GM13977 (cell line): Measurements from ENCODE around the gene LIMS2.

Experiments
- DNase-seq: peaks from one replicate; pipeline ENCODE4 v3.0.0; 2012; ENCODE audit warnings: low spot score
- in situ Hi-C: fragments of 300-500 bp; cut with MboI; formaldehyde crosslinking; loops from one replicate; pipeline ENCODE4 v1.12.0; 2022; ENCODE audit warnings: low sequenced_read_pairs, low pct_unique_long_range_greater_than_20kb, mixed read lengths, inconsistent platforms; ENCODE audit not compliant: unreplicated experiment
- TF ChIP-seq, protein P1 (sequence below): IDR thresholded peaks from 2 replicates; pipeline ENCODE4 v1.5.1; 2012; ENCODE audit warnings: mild to moderate bottlenecking, control low read depth; ENCODE audit not compliant: insufficient read depth; ENCODE audit errors: extremely low read depth, missing control alignments

The LIMS2 gene

DNA sequence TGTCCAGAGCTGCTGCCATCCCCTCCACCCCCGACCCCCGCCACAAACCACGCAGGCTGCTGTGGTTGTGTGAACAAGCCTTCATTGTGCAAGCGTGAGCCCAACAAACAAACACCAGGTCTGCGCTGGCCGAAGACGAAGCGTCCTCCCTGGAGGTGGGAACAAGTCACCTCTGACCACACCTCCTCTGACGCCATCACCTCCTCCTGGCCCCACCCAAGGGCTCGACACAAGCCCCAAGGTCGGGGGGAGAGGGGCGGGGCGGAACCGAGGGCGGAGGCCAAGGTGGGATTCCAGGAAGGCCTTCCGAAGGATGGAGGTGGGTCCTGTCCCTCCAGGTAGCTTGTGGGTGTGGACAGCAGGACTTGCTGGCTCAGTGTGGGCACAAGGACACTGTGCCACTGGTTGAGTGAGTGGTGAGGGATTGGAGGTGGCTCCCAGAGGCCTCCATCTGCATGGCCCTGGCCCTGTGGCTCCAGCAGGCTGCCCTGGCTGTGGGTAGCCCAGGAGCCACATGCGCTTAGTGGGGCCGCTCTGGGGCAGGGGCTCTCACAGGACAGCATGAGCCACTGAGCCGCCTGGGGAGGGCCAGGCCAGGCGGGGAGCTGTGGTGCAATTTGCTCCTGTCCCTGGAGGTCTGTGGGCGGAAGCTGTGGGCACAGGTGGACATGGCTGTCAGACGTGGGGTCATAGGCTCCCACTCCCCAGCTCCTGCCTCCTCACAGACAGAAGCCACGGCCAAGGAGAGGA, 36.8 kb downstream of the LIMS2 start:
- in situ Hi-C loops, result no loop called here
- no peak for DNase-seq

DNA sequence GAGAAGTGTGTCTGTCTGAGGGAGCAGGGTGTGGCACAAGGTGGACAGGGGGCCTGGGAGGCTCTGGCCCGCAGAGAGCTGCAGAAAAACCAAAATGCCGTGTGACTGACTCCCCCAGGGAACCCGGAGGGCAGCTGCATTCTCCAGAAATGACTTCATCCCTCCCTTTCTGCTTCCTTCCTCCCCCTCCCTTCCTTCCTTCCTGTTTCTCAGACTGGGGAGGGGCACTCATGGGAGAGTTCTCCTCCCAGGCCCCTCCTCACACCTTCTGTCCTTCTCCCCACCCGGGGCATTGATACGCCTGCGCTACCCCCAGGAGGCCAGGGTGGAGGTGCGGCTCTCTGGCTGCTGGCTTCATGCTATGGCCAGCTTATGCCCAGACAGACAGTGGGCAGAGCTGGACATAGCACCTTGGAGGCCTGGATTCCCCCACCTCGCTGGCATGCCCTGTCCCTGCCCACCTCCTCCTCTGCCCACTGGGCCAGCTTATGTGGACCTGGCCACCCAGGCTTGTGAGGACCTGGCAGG, 37.5 kb downstream of the LIMS2 start:
- in situ Hi-C loops, result no loop called here
- TF ChIP-seq, protein P1, sequence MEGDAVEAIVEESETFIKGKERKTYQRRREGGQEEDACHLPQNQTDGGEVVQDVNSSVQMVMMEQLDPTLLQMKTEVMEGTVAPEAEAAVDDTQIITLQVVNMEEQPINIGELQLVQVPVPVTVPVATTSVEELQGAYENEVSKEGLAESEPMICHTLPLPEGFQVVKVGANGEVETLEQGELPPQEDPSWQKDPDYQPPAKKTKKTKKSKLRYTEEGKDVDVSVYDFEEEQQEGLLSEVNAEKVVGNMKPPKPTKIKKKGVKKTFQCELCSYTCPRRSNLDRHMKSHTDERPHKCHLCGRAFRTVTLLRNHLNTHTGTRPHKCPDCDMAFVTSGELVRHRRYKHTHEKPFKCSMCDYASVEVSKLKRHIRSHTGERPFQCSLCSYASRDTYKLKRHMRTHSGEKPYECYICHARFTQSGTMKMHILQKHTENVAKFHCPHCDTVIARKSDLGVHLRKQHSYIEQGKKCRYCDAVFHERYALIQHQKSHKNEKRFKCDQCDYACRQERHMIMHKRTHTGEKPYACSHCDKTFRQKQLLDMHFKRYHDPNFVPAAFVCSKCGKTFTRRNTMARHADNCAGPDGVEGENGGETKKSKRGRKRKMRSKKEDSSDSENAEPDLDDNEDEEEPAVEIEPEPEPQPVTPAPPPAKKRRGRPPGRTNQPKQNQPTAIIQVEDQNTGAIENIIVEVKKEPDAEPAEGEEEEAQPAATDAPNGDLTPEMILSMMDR, result peak; percentile 9
- no peak for DNase-seq

More for the DNA sequence above, 36.8 kb downstream of the LIMS2 start:
- TF ChIP-seq, protein P1, result no peak

DNA sequence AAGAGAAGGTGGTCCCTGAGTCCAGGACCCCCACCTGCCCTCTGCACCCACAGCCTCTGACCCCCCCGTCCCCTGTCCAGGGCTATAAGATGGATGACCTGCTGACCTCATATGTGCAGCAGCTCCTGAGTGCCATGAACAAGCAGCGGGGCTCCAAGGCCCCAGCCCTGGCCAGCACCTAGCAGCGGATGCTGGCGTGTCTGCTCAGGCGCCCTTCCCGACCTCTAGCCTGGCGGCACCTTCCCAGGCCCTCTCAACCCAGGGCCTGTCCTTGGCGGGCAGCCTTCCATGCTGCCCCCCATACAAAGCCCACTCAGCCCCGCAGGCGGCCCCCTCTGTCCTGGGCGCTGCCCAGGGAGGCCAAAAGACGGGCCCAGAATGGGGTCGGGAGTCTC, 38.1 kb downstream of the LIMS2 start:
- in situ Hi-C loops, result no loop called here
- TF ChIP-seq, protein P1, result no peak
- no peak for DNase-seq

DNA sequence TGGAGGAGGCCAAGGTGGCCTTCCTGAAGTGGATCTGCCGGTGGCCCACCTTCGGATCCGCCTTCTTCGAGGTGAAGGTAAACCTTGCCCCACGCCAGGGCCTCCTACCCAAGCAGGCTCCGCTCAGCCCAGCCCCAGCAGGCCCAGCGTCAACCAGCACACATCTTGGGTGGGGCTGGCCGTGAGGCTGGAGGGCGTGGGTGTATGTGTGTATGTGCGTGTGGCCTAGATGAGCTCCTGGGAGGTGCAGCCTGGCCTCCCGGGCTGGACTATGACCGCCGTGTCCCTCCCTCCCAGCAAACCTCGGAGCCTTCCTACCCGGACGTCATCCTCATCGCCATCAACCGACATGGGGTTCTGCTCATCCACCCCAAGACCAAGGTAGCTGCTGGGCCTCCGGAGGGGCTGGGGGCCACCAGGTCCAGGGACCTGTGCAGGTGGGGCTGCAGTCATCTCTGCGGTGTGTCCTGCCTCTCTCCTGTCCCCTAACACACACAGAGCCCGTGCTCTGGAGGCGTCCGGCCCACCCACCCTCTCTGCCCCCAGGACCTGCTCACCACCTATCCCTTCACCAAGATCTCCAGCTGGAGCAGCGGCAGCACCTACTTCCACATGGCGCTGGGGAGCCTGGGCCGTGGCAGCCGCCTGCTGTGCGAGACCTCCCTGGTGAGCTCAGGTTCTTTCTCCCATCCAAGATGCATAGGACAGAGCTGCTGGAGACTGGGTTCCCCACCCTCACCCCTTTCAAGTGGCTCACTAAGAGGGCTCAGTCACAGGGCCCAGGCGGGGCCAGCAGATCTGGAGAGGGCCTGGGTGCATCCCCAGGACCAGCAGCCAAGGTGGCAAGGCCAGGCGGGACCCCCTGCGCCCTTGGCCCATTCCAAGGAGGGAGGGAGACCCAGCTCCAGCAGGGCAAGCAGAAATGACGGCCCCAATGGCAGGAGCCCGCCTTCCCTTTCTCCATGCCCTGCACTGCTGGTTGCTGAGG, 38.8 kb downstream of the LIMS2 start:
- DNase-seq, result no peak
- in situ Hi-C loops, result no loop called here
- TF ChIP-seq, protein P1, result no peak

DNA sequence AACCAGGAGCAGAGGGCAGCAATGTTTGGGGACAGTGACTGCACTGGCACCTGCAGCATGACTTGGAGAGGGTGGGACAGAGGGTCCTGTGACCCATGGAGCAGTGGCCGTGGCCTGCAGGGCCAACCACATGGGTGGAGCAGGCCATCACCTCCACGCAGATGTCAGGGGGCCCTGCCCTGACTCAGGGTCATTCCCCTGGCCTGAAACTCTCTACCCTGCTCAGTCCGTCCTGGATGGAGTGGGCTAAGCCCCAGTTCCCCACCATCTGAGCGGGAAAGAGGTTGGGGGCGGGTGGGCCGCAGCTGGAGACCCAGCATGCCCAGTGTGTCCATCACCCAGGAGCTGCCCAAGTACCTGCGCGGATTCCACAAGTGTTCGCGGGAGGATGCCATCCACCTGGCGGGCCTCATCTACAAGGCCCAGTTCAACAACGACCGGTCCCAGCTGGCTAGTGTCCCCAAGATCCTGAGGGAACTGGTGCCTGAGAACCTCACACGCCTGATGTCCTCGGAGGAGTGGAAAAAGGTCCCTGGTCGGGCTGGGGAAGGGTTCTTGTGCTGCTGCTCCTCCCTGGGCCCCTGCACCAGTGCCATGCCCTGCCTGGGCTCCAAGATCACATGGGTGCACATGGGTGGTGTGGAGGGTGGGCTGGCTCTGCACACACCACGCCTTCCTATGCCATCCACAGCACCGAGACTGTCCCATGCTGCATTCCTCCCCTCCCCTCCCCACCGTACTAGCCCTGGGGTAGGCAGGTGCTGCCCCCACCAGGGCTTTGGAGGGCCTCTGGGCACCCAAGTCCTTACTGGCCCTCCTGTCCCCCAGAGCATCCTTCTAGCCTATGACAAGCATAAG, 39.7 kb downstream of the LIMS2 start:
- in situ Hi-C loops, result no loop called here
- DNase-seq, result no peak
- TF ChIP-seq, protein P1, result peak; percentile 25
